Loucy (cell line): ENCODE results near the gene LMNTD1.

Experiments
- EZH2phosphoT487 ChIP-seq: fragments of 200-600 bp; IDR thresholded peaks from 2 replicates; pipeline ENCODE4 v1.6.1; 2018; ENCODE audit warnings: antibody characterized with exemption, mild to moderate bottlenecking, moderate library complexity, borderline replicate concordance
- TF ChIP-seq, protein P1 (sequence below): fragments of 200-600 bp; sonication (generic); conservative IDR thresholded peaks from 2 replicates; pipeline ENCODE4 v1.5.1; 2014; ENCODE audit warnings: mild to moderate bottlenecking, antibody characterized with exemption, low read length

- TF ChIP-seq, protein P1, sequence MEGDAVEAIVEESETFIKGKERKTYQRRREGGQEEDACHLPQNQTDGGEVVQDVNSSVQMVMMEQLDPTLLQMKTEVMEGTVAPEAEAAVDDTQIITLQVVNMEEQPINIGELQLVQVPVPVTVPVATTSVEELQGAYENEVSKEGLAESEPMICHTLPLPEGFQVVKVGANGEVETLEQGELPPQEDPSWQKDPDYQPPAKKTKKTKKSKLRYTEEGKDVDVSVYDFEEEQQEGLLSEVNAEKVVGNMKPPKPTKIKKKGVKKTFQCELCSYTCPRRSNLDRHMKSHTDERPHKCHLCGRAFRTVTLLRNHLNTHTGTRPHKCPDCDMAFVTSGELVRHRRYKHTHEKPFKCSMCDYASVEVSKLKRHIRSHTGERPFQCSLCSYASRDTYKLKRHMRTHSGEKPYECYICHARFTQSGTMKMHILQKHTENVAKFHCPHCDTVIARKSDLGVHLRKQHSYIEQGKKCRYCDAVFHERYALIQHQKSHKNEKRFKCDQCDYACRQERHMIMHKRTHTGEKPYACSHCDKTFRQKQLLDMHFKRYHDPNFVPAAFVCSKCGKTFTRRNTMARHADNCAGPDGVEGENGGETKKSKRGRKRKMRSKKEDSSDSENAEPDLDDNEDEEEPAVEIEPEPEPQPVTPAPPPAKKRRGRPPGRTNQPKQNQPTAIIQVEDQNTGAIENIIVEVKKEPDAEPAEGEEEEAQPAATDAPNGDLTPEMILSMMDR: no peak
- TF ChIP-seq EZH2phosphoT487: no peak
Observed at GRCh38 chr12:25493682-25494081, 59.4 kb downstream of the LMNTD1 start.
